Upper lobe of left lung (tissue), 6 donors: Measurements from ENCODE around the gene CLMN. TPM values are rescaled to one million over a fixed set of nuclear protein-coding genes. Genes with fewer than 3 reads are reported as not detected.
A peak's percentile ranks its signal among the peaks of the same experiment; 100 is the strongest.

Experiments used
- ATAC-seq, 2 donors: fragments of 200-7000 bp; cut with Tn5 transposase; one replicate each; pipeline ENCODE4 v1.9.1; 2022; ENCODE audit warnings: mild to moderate bottlenecking in 2 of 2, moderate library complexity in 2 of 2; ENCODE audit not compliant: low FRiP score in 2 of 2
- DNase-seq, 2 donors: peaks; one replicate each; pipeline ENCODE4 v3.0.0-alpha.2; 2019 to 2020
- H3K27ac ChIP-seq, 4 donors: fragments of 200-600 bp; sonication (generic); one replicate each; pipeline ENCODE4 v1.5.1; 2016 to 2019
- H3K27me3 ChIP-seq, 4 donors: fragments of 200-600 bp; sonication (generic); one replicate each; pipeline ENCODE4 v1.5.1; 2017 to 2019
- H3K36me3 ChIP-seq, 4 donors: fragments of 200-600 bp; sonication (generic); one replicate each; pipeline ENCODE4 v1.5.1; 2016 to 2019
- H3K4me1 ChIP-seq, 4 donors: fragments of 200-600 bp; sonication (generic); one replicate each; pipeline ENCODE4 v1.5.1; 2018 to 2019
- H3K4me3 ChIP-seq, 4 donors: fragments of 200-600 bp; sonication (generic); one replicate each; pipeline ENCODE4 v1.5.1; 2017 to 2019; ENCODE audit warnings: mild to moderate bottlenecking in 2 of 4, moderate library complexity in 1 of 4
- H3K9me3 ChIP-seq, 4 donors: fragments of 200-600 bp; sonication (generic); one replicate each; pipeline ENCODE4 v1.5.1; 2018 to 2019
- EP300 ChIP-seq, 4 donors: sonication (generic); formaldehyde crosslinking; IDR thresholded peaks; one replicate each; pipeline ENCODE4 v1.5.1; 2017; ENCODE audit warnings: antibody characterized with exemption in 4 of 4, control low read depth in 2 of 4
- POLR2A ChIP-seq, 4 donors: fragments of 450-650 bp; IDR thresholded peaks; one replicate each; pipeline ENCODE4 v1.5.1; 2016 to 2017; ENCODE audit warnings: antibody characterized with exemption in 4 of 4, mild to moderate bottlenecking in 2 of 4
- POLR2AphosphoS5 ChIP-seq, 2 donors: sonication (generic); formaldehyde crosslinking; IDR thresholded peaks; one replicate each; pipeline ENCODE4 v1.5.1; 2017; ENCODE audit warnings: antibody characterized with exemption in 2 of 2
- WGBS, 2 donors: methylation state at CpG; one replicate each; pipeline ENCODE4 v1.1.5; 2017 to 2018; 5-methylcytosine and 5-hydroxymethylcytosine counted together
- total RNA-seq, 6 donors: library from RNA; depleted of rRNA in 4 of 6; stranded (reverse); fragments of >200 nt in 4 of 6; gene quantifications; one replicate each; pipeline versions ENCODE4 v1.1.0 to v1.2.1, GENCODE V29; 2016 to 2021
- TF ChIP-seq, protein P1 (sequence below), 6 experiments: fragments of 450-650 bp in 4 of 6; fragments of 200-600 bp in 2 of 6; sonication (generic) in 2 of 6; IDR thresholded peaks; one replicate each; pipeline ENCODE4 v1.5.1; 2016 to 2019; ENCODE audit warnings: antibody characterized with exemption in 6 of 6
- donor health status: DM: no; HTN: no; CAD: no; lungs with moderate emphysema.
- donor health status: DM: no; HTN: yes; CAD: no; lungs with severe emphysema.

The CLMN gene
- total RNA-seq, 6 donors from 2014 or later = 9.7 to 35.5 (median 18.8) TPM

DNA sequence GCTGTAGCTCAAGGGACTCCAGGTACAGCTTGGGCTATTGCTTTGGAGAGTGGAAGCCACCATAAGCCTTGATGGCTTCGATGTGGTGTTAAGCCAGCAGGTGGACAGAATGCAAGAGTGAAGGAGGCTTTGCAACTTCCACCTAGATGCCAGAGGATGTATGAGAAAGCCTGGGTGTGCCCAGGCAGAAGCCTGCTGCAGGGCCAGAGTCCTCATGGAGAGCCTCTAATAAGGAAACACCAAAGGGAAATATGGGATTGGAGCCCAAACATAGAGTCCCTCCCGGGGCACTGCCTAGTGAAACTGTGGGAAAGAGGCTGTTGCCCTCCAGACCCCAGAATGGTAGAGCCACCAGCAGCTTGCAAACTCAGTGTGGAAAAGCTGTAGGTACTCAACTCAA lies 152.5 kb downstream of the CLMN start:
- peaks cover 0 to 3% (median 0%) of the 10 kb centered on the region in 4 donors for H3K4me1 ChIP-seq
- TF ChIP-seq, protein P1, sequence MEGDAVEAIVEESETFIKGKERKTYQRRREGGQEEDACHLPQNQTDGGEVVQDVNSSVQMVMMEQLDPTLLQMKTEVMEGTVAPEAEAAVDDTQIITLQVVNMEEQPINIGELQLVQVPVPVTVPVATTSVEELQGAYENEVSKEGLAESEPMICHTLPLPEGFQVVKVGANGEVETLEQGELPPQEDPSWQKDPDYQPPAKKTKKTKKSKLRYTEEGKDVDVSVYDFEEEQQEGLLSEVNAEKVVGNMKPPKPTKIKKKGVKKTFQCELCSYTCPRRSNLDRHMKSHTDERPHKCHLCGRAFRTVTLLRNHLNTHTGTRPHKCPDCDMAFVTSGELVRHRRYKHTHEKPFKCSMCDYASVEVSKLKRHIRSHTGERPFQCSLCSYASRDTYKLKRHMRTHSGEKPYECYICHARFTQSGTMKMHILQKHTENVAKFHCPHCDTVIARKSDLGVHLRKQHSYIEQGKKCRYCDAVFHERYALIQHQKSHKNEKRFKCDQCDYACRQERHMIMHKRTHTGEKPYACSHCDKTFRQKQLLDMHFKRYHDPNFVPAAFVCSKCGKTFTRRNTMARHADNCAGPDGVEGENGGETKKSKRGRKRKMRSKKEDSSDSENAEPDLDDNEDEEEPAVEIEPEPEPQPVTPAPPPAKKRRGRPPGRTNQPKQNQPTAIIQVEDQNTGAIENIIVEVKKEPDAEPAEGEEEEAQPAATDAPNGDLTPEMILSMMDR (IDR thresholded peaks at IDR 0.05) = no peak
- TF ChIP-seq POLR2A (IDR thresholded peaks at IDR 0.05) = no peak
- no peak for TF ChIP-seq POLR2AphosphoS5 (IDR thresholded peaks at IDR 0.05)
- WGBS, 2 donors = 92 to 94% methylated on average over 2 of the region's 2 CpGs
- no peak overlapping the region for H3K27ac ChIP-seq
- no peaks in the 10 kb centered on the region for H3K36me3 ChIP-seq
- no peak for ATAC-seq
- no peaks in the 10 kb centered on the region for H3K27me3 ChIP-seq
- H3K9me3 ChIP-seq = peaks cover 0 to 9% (median 0%) of the 10 kb centered on the region in 4 donors
- H3K4me3 ChIP-seq = no peak overlapping the region
- DNase-seq = no peak

DNA sequence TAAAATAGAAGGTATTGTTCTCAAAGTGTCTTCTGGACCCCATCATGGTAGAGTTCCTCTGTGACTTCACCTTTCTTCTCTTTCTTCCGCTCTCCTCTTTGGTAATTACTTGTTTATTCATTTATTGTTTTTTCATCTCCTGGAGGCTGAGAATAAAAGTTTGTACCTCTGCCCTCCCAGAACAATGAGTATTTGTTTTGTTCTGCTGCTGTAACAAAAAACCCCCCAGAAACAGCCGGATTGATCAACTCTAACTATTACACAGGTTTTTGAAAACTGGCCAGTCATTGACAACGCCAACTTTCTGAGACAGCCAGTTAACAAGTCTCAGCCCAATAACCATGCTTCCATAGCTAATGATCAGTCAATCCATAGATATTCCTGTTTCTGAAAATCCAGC lies 154.2 kb downstream of the CLMN start:
- Histone ChIP-seq H3K4me1 (peaks cover 0 to 3% (median 0%) of the 10 kb centered on the region in 4 donors), H3K27ac (no peak overlapping the region), H3K9me3 (peaks cover 0 to 9% (median 0%) of the 10 kb centered on the region in 4 donors), H3K4me3 (no peak overlapping the region), H3K36me3 (no peaks in the 10 kb centered on the region), H3K27me3 (no peaks in the 10 kb centered on the region)
- TF ChIP-seq, protein P1 (IDR thresholded peaks at IDR 0.05) = no peak
- no peak for TF ChIP-seq EP300 (IDR thresholded peaks at IDR 0.05)
- TF ChIP-seq POLR2A (IDR thresholded peaks at IDR 0.05) = no peak
- no peak for TF ChIP-seq POLR2AphosphoS5 (IDR thresholded peaks at IDR 0.05)
- WGBS, 2 donors = 94 to 98% methylated on average over 3 of the region's 3 CpGs
- ATAC-seq (no peak), DNase-seq (no peak)

DNA sequence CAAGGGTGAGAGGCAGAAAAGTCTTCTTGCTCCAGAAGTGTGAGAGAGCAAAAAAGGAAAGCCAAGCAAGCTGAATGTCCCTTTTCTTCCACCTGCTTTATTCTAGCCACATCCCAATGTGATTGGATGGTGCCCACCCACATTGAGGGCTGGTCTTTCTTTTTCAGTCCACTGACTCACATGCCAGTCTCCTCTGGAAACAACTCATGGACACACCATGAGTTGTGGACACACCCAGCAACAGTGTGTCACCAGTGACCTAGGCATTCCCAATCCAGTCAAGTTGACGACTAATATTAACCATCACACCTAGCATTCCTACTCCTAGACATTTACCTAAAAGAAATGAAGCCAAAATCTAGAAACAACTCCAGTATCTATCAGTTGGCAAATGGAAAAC lies 155.2 kb downstream of the CLMN start:
- Histone ChIP-seq H3K36me3 (no peaks in the 10 kb centered on the region), H3K4me1 (peaks cover 0 to 3% (median 0%) of the 10 kb centered on the region in 4 donors), H3K27ac (no peak overlapping the region), H3K9me3 (peaks cover 0 to 9% (median 0%) of the 10 kb centered on the region in 4 donors), H3K4me3 (no peak overlapping the region), H3K27me3 (no peaks in the 10 kb centered on the region)
- no peak for ATAC-seq
- WGBS, 2 donors = 92 to 100% methylated on average over 1 of the region's 1 CpG
- no peak for TF ChIP-seq POLR2AphosphoS5 (IDR thresholded peaks at IDR 0.05)
- TF ChIP-seq, protein P1 (IDR thresholded peaks at IDR 0.05) = no peak
- TF ChIP-seq EP300 (IDR thresholded peaks at IDR 0.05) = no peak
- no peak for TF ChIP-seq POLR2A (IDR thresholded peaks at IDR 0.05)
- no peak for DNase-seq

DNA sequence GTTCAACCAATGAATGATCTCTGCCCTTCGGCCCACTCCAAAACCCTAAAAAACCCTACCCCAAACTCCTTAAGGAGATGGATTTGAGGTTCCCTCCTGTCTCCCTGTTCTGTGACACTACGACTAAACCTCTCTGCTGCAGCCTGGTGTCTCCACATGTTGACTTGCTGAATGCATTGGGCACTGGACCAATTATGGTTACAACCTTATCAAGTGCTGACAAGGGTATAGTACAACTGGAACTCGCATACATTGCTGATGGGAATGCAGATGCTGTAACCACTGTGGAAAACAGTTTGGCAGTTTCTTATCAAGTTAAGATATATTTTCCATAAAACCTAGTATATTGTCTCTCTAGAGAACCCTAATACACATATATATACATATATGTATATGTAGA lies 156.0 kb downstream of the CLMN start:
- DNase-seq (no peak), ATAC-seq (no peak)
- no peaks in the 10 kb centered on the region for H3K36me3 ChIP-seq
- no peaks in the 10 kb centered on the region for H3K27me3 ChIP-seq
- H3K27ac ChIP-seq = no peak overlapping the region
- H3K4me1 ChIP-seq = peaks cover 0 to 3% (median 2%) of the 10 kb centered on the region in 4 donors
- H3K4me3 ChIP-seq = no peak overlapping the region
- WGBS, 2 donors = 82 to 93% methylated on average over 3 of the region's 3 CpGs
- peaks cover 0 to 9% (median 0%) of the 10 kb centered on the region in 4 donors for H3K9me3 ChIP-seq
- no peak for TF ChIP-seq EP300 (IDR thresholded peaks at IDR 0.05)
- TF ChIP-seq, protein P1 (IDR thresholded peaks at IDR 0.05) = no peak
- no peak for TF ChIP-seq POLR2A (IDR thresholded peaks at IDR 0.05)
- no peak for TF ChIP-seq POLR2AphosphoS5 (IDR thresholded peaks at IDR 0.05)

DNA sequence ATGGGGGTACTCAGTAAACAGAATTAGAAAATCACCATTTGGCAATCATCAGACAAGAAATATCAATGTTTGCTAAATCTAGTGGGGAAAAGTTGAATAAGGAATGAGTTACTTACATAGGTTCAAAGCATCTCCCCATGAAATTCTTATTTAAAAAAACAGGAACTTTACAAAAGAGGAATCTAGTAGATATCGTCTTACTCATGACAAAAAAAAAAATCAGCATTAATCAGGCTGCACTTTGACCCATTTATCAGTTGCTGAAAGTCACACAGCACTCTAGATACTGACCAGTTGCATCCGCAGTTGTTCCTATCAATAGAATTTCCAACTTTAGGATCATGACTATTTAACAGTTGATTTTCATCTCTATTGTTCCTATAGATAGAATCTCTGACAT lies 156.6 kb downstream of the CLMN start:
- 68 to 81% methylated on average over 2 of the region's 2 CpGs for WGBS, 2 donors
- ATAC-seq = peak in 1 of 2 donors; percentile 47
- no peak for TF ChIP-seq POLR2AphosphoS5 (IDR thresholded peaks at IDR 0.05)
- no peak for TF ChIP-seq POLR2A (IDR thresholded peaks at IDR 0.05)
- DNase-seq = no peak
- no peaks in the 10 kb centered on the region for H3K27me3 ChIP-seq
- peaks cover 0 to 9% (median 0%) of the 10 kb centered on the region in 4 donors for H3K9me3 ChIP-seq
- H3K4me1 ChIP-seq = peaks cover 4 to 8% (median 8%) of the 10 kb centered on the region in 4 donors
- H3K27ac ChIP-seq = no peak overlapping the region
- H3K4me3 ChIP-seq = no peak overlapping the region
- H3K36me3 ChIP-seq = no peaks in the 10 kb centered on the region
